Measurements from ENCODE around the gene ECE1.

DNA sequence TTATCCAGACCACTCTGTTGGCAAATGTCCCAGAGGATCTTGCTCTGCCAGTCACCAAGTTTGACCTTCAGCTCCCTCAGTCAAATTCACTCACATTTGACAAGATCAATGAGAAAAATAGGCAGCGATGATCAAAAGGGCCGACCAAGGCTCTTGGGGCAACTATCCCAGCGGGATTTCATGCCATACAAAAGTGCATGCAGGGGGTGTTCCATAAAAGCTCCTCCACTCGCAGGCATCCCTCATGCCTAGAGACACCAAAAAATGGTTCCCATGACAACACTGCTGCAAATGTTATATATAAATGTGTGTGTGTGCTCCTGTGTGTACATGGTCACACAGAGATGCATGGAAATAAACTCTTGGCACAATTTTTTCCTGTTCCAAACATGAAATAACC lies 97.4 kb downstream of the ECE1 start:
- TF ChIP-seq CTCF (IDR thresholded peaks at IDR 0.05) (no peak), POLR2A (IDR thresholded peaks at IDR 0.05) (no peak)
